Stimulated activated CD4-positive, alpha-beta T cell treated with anti-CD3 and anti-CD28 coated beads, Interleukin-4, amount 100 ng/mL, for 1 hour (primary cell): ENCODE data around the gene CPED1.
"Not testable (repeated sequence)": the region's sequence is repeated elsewhere in the genome, so short reads cannot be mapped to it uniquely, and the experiment has no call there.

ENCODE experiments used
- DNase-seq: peaks from one replicate; pipeline ENCODE4 v3.0.0-alpha.2; 2020

The CPED1 gene

GRCh38 chr7:121043314-121044234 is 55.1 kb downstream of the CPED1 start:
- no peak for DNase-seq

GRCh38 chr7:121045090-121045489 is 56.6 kb downstream of the CPED1 start:
- no peak for DNase-seq

- no peak for DNase-seq
Observed at GRCh38 chr7:121046009-121046408, 57.5 kb downstream of the CPED1 start.

- no peak for DNase-seq
Observed at GRCh38 chr7:121046893-121047468, 58.5 kb downstream of the CPED1 start.

DNA sequence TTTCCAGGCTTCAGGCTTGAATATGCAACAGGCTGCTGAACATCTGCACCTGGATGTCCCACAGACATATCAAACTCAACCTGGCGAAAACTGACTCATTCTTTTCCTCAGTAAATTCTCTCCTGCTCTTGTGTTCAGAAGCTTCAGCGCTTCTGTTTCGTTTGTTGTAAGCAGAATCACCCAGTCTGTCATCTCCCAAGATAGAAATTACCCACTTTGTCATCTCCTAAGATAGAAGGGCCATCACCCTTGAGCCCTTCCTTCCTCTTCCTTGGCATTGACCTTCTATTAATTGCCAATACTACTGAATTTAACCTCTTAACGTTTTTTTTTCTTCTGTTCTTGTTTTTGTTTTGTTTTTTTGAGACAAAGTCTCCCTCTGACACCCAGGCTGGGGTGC is 59.7 kb downstream of the CPED1 start:
- no peak for DNase-seq

- DNase-seq: no peak
Observed at GRCh38 chr7:121049028-121049791, 60.7 kb downstream of the CPED1 start.

- no peak for DNase-seq
Observed at GRCh38 chr7:121049897-121050296, 61.4 kb downstream of the CPED1 start.

GRCh38 chr7:121053219-121053618 is 64.7 kb downstream of the CPED1 start:
- no peak for DNase-seq

DNA sequence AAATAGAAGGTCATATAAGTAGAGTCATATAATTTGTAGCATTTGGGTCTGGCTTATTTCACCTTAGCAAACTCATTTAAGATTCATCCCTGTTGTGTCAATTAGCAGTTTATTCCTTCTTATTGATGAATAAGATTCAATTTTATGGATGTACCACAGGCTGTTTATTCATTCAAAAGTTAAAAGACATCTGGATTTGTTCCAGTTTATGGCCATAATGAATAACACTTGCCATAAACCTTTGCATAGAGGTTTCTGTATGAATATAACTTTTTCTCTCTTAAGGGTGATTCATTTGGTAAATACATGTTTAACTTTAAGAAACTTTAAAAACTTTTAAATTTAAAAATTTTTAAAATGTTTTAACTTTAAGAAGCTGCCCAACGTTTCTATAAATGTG is 66.4 kb downstream of the CPED1 start:
- DNase-seq: no peak

DNA sequence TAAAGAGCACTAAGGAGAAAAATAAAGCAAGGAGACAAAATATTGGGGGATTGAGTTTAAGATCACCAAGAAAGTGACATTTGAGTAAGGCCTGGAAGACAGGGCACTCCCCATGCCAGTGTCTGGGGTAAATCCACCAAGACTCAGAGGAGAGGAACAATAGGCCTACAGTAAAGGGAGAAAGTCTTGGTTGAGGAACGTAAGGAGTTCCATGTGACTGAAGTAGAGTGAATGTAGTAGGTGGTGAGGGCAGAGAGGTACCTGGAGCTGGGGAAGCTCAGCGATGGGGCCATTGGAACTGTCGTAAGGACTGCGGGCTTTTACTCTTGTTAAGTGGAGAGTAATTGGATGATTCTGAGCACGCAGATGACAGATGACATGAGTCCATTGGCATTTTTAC is 69.4 kb downstream of the CPED1 start:
- DNase-seq: no peak

GRCh38 chr7:121058975-121059374 is 70.5 kb downstream of the CPED1 start:
- DNase-seq: no peak

- not testable (repeated sequence) for DNase-seq
Observed at GRCh38 chr7:121059979-121060509, 71.5 kb downstream of the CPED1 start.

GRCh38 chr7:121061677-121062582 is 73.4 kb downstream of the CPED1 start:
- no peak for DNase-seq

GRCh38 chr7:121062671-121063279 is 74.3 kb downstream of the CPED1 start:
- DNase-seq: no peak

DNA sequence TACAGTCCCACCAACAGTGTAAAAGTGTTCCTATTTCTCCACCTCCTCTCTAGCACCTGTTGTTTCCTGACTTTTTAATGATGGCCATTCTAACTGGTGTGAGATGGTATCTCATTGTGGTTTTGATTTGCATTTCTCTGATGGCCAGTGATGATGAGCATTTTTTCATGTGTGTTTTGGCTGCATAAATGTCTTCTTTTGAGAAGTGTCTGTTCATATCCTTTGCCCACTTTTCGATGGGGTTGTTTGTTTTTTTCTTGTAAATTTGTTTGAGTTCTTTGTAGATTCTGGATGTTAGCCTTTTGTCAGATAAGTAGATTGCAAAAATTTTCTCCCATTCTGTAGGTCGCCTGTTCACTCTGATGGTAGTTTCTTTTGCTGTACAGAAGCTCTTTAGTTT is 79.2 kb downstream of the CPED1 start:
- DNase-seq: not testable (repeated sequence)

GRCh38 chr7:121069346-121070100 is 81.0 kb downstream of the CPED1 start:
- no peak for DNase-seq

GRCh38 chr7:121071132-121071531 is 82.6 kb downstream of the CPED1 start:
- DNase-seq: no peak

GRCh38 chr7:121071662-121072061 is 83.2 kb downstream of the CPED1 start:
- DNase-seq: no peak

- no peak for DNase-seq
Observed at GRCh38 chr7:121072826-121073225, 84.3 kb downstream of the CPED1 start.

DNA sequence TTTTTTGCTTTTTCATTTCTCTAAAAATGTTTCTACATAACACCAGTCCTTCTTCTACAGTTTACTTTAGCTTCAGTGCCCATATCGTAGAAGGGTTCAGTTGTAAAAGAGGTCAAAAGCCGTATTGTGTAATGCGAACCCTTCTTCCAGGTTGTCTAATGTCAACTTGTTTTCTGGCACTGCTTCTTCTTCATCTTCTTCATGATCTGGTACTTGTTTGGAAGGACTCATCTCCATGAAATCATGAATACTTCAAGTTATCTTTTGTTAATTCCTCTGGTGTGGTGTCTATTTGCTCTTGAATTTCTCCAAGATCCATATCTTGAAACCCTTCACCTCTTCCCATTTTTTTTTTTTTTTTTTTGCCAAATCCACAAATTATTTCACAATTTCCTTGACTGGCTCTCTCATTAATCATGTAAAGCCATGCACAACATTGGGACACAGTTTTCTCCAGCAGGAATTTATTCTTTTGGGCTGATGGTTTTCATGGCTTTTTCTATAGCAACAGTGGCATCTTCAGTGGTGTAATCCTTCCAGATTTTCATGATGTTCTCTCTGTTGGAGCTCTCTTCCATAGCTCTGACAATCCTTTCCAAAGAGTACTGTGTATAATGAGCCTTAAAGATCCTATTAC is 85.1 kb downstream of the CPED1 start:
- DNase-seq: no peak
